WERI-Rb-1 (cell line): ENCODE data around the gene RABGAP1L.
A peak's percentile ranks its signal among the peaks of the same experiment; 100 is the strongest.

ENCODE experiments used
- DNase-seq: peaks from one replicate; pipeline ENCODE4 v3.0.0-alpha.2; 2020
- H3K27ac ChIP-seq: fragments of 250-450 bp; sonication (Bioruptor Pico); 2 replicates; pipeline ENCODE4 v1.5.1; 2020; ENCODE audit warnings: mild to moderate bottlenecking, moderate library complexity
- H3K27me3 ChIP-seq: fragments of 250-450 bp; sonication (Bioruptor Pico); 2 replicates; pipeline ENCODE4 v1.5.1; 2021; ENCODE audit warnings: mild to moderate bottlenecking, low read depth, moderate library complexity; ENCODE audit not compliant: insufficient read depth, severe bottlenecking
- H3K36me3 ChIP-seq: fragments of 250-450 bp; sonication (Bioruptor Pico); 2 replicates; pipeline ENCODE4 v1.5.1; 2020; ENCODE audit warnings: mild to moderate bottlenecking, moderate library complexity
- H3K4me3 ChIP-seq: 2 replicates; pipeline ENCODE4 v1.5.1; 2011; ENCODE audit warnings: low read depth, mild to moderate bottlenecking, control low read depth, low read length
- H3K9me3 ChIP-seq: fragments of 250-450 bp; sonication (Bioruptor Pico); 2 replicates; pipeline ENCODE4 v1.5.1; 2021; ENCODE audit warnings: mild to moderate bottlenecking, moderate library complexity; ENCODE audit not compliant: severe bottlenecking
- CTCF ChIP-seq: IDR thresholded peaks from 2 replicates; pipeline ENCODE4 v1.5.1; 2011; ENCODE audit warnings: low read depth, mild to moderate bottlenecking, control low read depth, inconsistent platforms, low read length

The RABGAP1L gene

GRCh38 chr1:174775621-174776020, 616.3 kb downstream of the RABGAP1L start:
- no peak for TF ChIP-seq CTCF
- H3K9me3 ChIP-seq, result no peaks in the 10 kb centered on the region
- H3K36me3 ChIP-seq, result no peaks in the 10 kb centered on the region
- no peak for DNase-seq
- no peak overlapping the region for H3K27ac ChIP-seq
- no peak overlapping the region for H3K4me3 ChIP-seq
- H3K27me3 ChIP-seq, result no peaks in the 10 kb centered on the region

GRCh38 chr1:174777262-174777661, 617.9 kb downstream of the RABGAP1L start:
- no peak for TF ChIP-seq CTCF
- no peaks in the 10 kb centered on the region for H3K36me3 ChIP-seq
- no peak overlapping the region for H3K27ac ChIP-seq
- no peaks in the 10 kb centered on the region for H3K27me3 ChIP-seq
- no peaks in the 10 kb centered on the region for H3K9me3 ChIP-seq
- DNase-seq, result no peak
- H3K4me3 ChIP-seq, result no peak overlapping the region

GRCh38 chr1:174785510-174785909, 626.2 kb downstream of the RABGAP1L start:
- Histone ChIP-seq H3K36me3 (no peaks in the 10 kb centered on the region), H3K9me3 (no peaks in the 10 kb centered on the region), H3K27me3 (no peaks in the 10 kb centered on the region), H3K27ac (no peak overlapping the region; the same call in 1 of the 2 replicates), H3K4me3 (peak overlapping the region; percentile 43)
- TF ChIP-seq CTCF, result no peak
- no peak for DNase-seq

- H3K27me3 ChIP-seq, result no peaks in the 10 kb centered on the region
- H3K36me3 ChIP-seq, result no peaks in the 10 kb centered on the region
- no peak for TF ChIP-seq CTCF
- no peak for DNase-seq
- no peaks in the 10 kb centered on the region for H3K9me3 ChIP-seq
- H3K4me3 ChIP-seq, result no peak overlapping the region
- no peak overlapping the region for H3K27ac ChIP-seq
Observed at GRCh38 chr1:174786358-174786757, 627.0 kb downstream of the RABGAP1L start.

- no peak for TF ChIP-seq CTCF
- Histone ChIP-seq H3K9me3 (no peaks in the 10 kb centered on the region), H3K27ac (no peak overlapping the region), H3K4me3 (no peak overlapping the region), H3K36me3 (no peaks in the 10 kb centered on the region), H3K27me3 (no peaks in the 10 kb centered on the region)
- no peak for DNase-seq
Observed at GRCh38 chr1:174786760-174787159, 627.4 kb downstream of the RABGAP1L start.

- no peaks in the 10 kb centered on the region for H3K36me3 ChIP-seq
- no peak for DNase-seq
- no peak overlapping the region for H3K4me3 ChIP-seq
- H3K27me3 ChIP-seq, result no peaks in the 10 kb centered on the region
- no peaks in the 10 kb centered on the region for H3K9me3 ChIP-seq
- no peak overlapping the region for H3K27ac ChIP-seq
- TF ChIP-seq CTCF, result no peak
Observed at GRCh38 chr1:174788981-174789380, 629.7 kb downstream of the RABGAP1L start.
